Measurements from ENCODE around the gene ATP7B.

ATP7B gene

GRCh38 chr13:51937320-51938290, 73.6 kb downstream of the ATP7B start:
- no peak overlapping the region for H3K27ac ChIP-seq
- POLR2A ChIA-PET (ENCODE audit: low non-redundant PET): no interaction called here
- CTCF ChIA-PET: no interaction called here

GRCh38 chr13:51935326-51936171, 75.7 kb downstream of the ATP7B start:
- ChIA-PET CTCF (interaction anchor here (0.5 to 1.1 kb wide), 5 partner anchors 12 to 193 kb away, joined by 3 to 10 read pairs (median 4); no protein-coding TSS in a partner anchor), POLR2A (ENCODE audit: low non-redundant PET) (no interaction called here)
- TF ChIP-seq CTCF (conservative IDR thresholded peaks at IDR 0.05; ENCODE audit: low read depth): 0 out of 2 replicates have a peak, but pooled peaks have one; percentile 12
- H3K27ac ChIP-seq: no peak overlapping the region
- peak; percentile 20 for DNase-seq (ENCODE audit: low spot score)

More at GRCh38 chr13:51937320-51938290, 73.6 kb downstream of the ATP7B start:
- DNase-seq (ENCODE audit: low spot score): no peak
- TF ChIP-seq CTCF (conservative IDR thresholded peaks at IDR 0.05; ENCODE audit: low read depth): no peak

GRCh38 chr13:51934461-51935087, 76.7 kb downstream of the ATP7B start:
- DNase-seq (ENCODE audit: low spot score): no peak
- no peak overlapping the region for H3K27ac ChIP-seq
- no peak for TF ChIP-seq CTCF (conservative IDR thresholded peaks at IDR 0.05; ENCODE audit: low read depth)
- CTCF ChIA-PET: interaction anchor here (0.6 kb wide), 1 partner anchor 192 kb away, joined by 3 read pairs; no protein-coding TSS in a partner anchor
- POLR2A ChIA-PET (ENCODE audit: low non-redundant PET): no interaction called here

GRCh38 chr13:51933466-51934058, 77.7 kb downstream of the ATP7B start:
- ChIA-PET POLR2A (ENCODE audit: low non-redundant PET) (no interaction called here), CTCF (no interaction called here)
- no peak overlapping the region for H3K27ac ChIP-seq
- no peak for TF ChIP-seq CTCF (conservative IDR thresholded peaks at IDR 0.05; ENCODE audit: low read depth)
- no peak for DNase-seq (ENCODE audit: low spot score)

- no peak for DNase-seq (ENCODE audit: low spot score)
- ChIA-PET CTCF (no interaction called here), POLR2A (ENCODE audit: low non-redundant PET) (no interaction called here)
- no peak overlapping the region for H3K27ac ChIP-seq
- TF ChIP-seq CTCF (conservative IDR thresholded peaks at IDR 0.05; ENCODE audit: low read depth): no peak
These were observed 79.0 kb downstream of the ATP7B start for GRCh38 chr13:51932231-51932630.
